ENCODE results near the gene ABCC9.

- TF ChIP-seq POLR2AphosphoS5 (IDR thresholded peaks at IDR 0.05; ENCODE audit: borderline replicate concordance, low read depth, low read length) (no peak), EZH2 (IDR thresholded peaks at IDR 0.05) (no peak), FOXP2 (optimal IDR thresholded peaks at IDR 0.05; ENCODE audit: control extremely low read depth, extremely low read length, insufficient read depth) (no peak)
Observed at GRCh38 chr12:21934173-21934572, 7.1 kb downstream of the ABCC9 start.
